H1 (cell line): ENCODE measurements around the gene RPAP3. TPM values are rescaled to one million over a fixed set of nuclear protein-coding genes. Genes with fewer than 3 reads are reported as not detected.

Experiments
- CTCF ChIA-PET: fragments of 300-600 bp; sonication (Branson Sonifier 250); formaldehyde crosslinking; loops from one replicate; lab custom pipeline; 2021; ENCODE audit not compliant: partially characterized antibody; lab: Charles Lee
- POLR2A ChIA-PET: fragments of 300-600 bp; sonication (Branson Sonifier 250); formaldehyde crosslinking; loops from one replicate; lab custom pipeline; 2021; ENCODE audit warnings: inconsistent platforms; ENCODE audit not compliant: partially characterized antibody; lab: Charles Lee
- DNase-seq, 2 experiments: peaks; one replicate each; pipeline versions ENCODE4 v3.0.0 to v3.0.0-alpha.2; 2010 to 2022; ENCODE audit warnings: low spot score in 2 of 2, low read depth in 1 of 2, mixed read lengths in 1 of 2
- FAIRE-seq: peaks from 2 replicates; lab custom pipeline; 2011; peaks lifted over from hg19 to GRCh38; lab: Jason Lieb, UNC
- H2AFZ ChIP-seq: 2 replicates; pipeline ENCODE4 v1.8.1; 2012; ENCODE audit warnings: low read length, inconsistent platforms
- H2AK5ac ChIP-seq: 2 replicates; pipeline ENCODE4 v1.6.1; 2013; ENCODE audit warnings: low read depth, low read length
- H2BK120ac ChIP-seq: replicated peaks from 2 replicates; pipeline ENCODE3; 2013; ENCODE audit warnings: low read depth, low read length, inconsistent platforms
- H2BK12ac ChIP-seq: 2 replicates; pipeline ENCODE4 v1.6.1; 2013; ENCODE audit warnings: low read depth, low read length
- H2BK15ac ChIP-seq: 2 replicates; pipeline ENCODE4 v1.6.1; 2013; ENCODE audit warnings: low read length
- H2BK20ac ChIP-seq: 2 replicates; pipeline ENCODE4 v1.6.1; 2013; ENCODE audit warnings: low read length
- H2BK5ac ChIP-seq: 2 replicates; pipeline ENCODE4 v1.6.1; 2013; ENCODE audit warnings: low read depth, low read length
- H3K14ac ChIP-seq: 2 replicates; pipeline ENCODE4 v1.6.1; 2013; ENCODE audit warnings: inconsistent platforms; ENCODE audit not compliant: insufficient read length
- H3K18ac ChIP-seq: 2 replicates; pipeline ENCODE4 v1.6.1; 2013; ENCODE audit warnings: low read length; ENCODE audit errors: extremely low read depth
- H3K23ac ChIP-seq: 2 replicates; pipeline ENCODE4 v1.6.1; 2013; ENCODE audit warnings: inconsistent platforms; ENCODE audit not compliant: insufficient read length
- H3K23me2 ChIP-seq: 2 replicates; pipeline ENCODE4 v1.6.1; 2013; ENCODE audit warnings: low read depth, low read length
- H3K27ac ChIP-seq: 2 replicates; pipeline ENCODE4 v1.6.1; 2011; ENCODE audit warnings: low read depth, low read length, inconsistent platforms
- H3K27me3 ChIP-seq, 4 experiments: replicated peaks in 1 of 4; 1 replicate in 1 of 4; 2 replicates in 3 of 4; pipeline versions ENCODE4 v1.6.1 to v1.8.1; 2011 to 2013; ENCODE audit warnings: low read length in 3 of 4, mild to moderate bottlenecking in 3 of 4, inconsistent platforms in 2 of 4, mixed read lengths in 2 of 4, moderate library complexity in 1 of 4; ENCODE audit not compliant: control insufficient read depth in 3 of 4, insufficient read depth in 3 of 4; ENCODE audit errors: extremely low read depth in 1 of 4
- H3K36me3 ChIP-seq, 4 experiments: 2 replicates each; pipeline versions ENCODE4 v1.6.1 to v1.8.1; 2011 to 2013; ENCODE audit warnings: mild to moderate bottlenecking in 4 of 4, low read length in 3 of 4, moderate library complexity in 2 of 4, control low read depth in 1 of 4, inconsistent platforms in 1 of 4; ENCODE audit not compliant: insufficient read depth in 4 of 4, control insufficient read depth in 2 of 4
- H3K4ac ChIP-seq: replicated peaks from 2 replicates; pipeline ENCODE3; 2013; ENCODE audit warnings: low read length, low read depth, mixed read lengths, inconsistent platforms; ENCODE audit not compliant: insufficient read length
- H3K4me1 ChIP-seq, 4 experiments: replicated peaks in 1 of 4; 1 replicate in 1 of 4; 2 replicates in 3 of 4; pipeline versions ENCODE4 v1.6.1 to v1.8.1; 2011 to 2013; ENCODE audit warnings: low read length in 3 of 4, inconsistent platforms in 2 of 4, mixed read lengths in 1 of 4; ENCODE audit not compliant: insufficient read depth in 4 of 4, control insufficient read depth in 3 of 4
- H3K4me2 ChIP-seq, 2 experiments: 2 replicates each; pipeline versions ENCODE4 v1.6.1 to v1.8.1; 2011 to 2013; ENCODE audit warnings: low read depth in 2 of 2, low read length in 2 of 2, control low read depth in 1 of 2, inconsistent platforms in 1 of 2, mild to moderate bottlenecking in 1 of 2; ENCODE audit not compliant: insufficient read depth in 1 of 2
- H3K4me3 ChIP-seq, 4 experiments: fragments of 200-600, 300-600 bp in 1 of 4; sonication (generic), shearing (Covaris generic), sonication (Bioruptor Twin) in 1 of 4; 2 replicates each; pipeline versions ENCODE4 v1.5.1 to v1.8.1; 2011 to 2016; ENCODE audit warnings: low read length in 4 of 4, low read depth in 3 of 4, control low read depth in 2 of 4, inconsistent platforms in 2 of 4, mild to moderate bottlenecking in 2 of 4, mixed read lengths in 1 of 4, moderate library complexity in 1 of 4; ENCODE audit not compliant: insufficient read depth in 2 of 4; ENCODE audit errors: extremely low read depth in 1 of 4
- H3K56ac ChIP-seq: replicated peaks from 2 replicates; pipeline ENCODE3; 2013; ENCODE audit warnings: low read depth, mild to moderate bottlenecking, mixed read lengths, low read length, inconsistent platforms; ENCODE audit not compliant: insufficient read length
- H3K79me1 ChIP-seq: 2 replicates; pipeline ENCODE4 v1.6.1; 2013; ENCODE audit warnings: low read depth, low read length, control low read depth
- H3K79me2 ChIP-seq, 2 experiments: 2 replicates each; pipeline versions ENCODE4 v1.6.1 to v1.8.1; 2012 to 2013; ENCODE audit warnings: low read length in 2 of 2, mild to moderate bottlenecking in 2 of 2, inconsistent platforms in 1 of 2; ENCODE audit not compliant: insufficient read depth in 2 of 2, control insufficient read depth in 1 of 2
- H3K9ac ChIP-seq, 4 experiments: replicated peaks in 1 of 4; 1 replicate in 1 of 4; 2 replicates in 3 of 4; pipeline versions ENCODE4 v1.6.1 to v1.8.1; 2011 to 2013; ENCODE audit warnings: low read depth in 3 of 4, low read length in 3 of 4, control low read depth in 2 of 4, mild to moderate bottlenecking in 2 of 4, moderate library complexity in 2 of 4, inconsistent platforms in 1 of 4; ENCODE audit errors: extremely low read depth in 1 of 4
- H3K9me3 ChIP-seq, 2 experiments: 2 replicates each; pipeline versions ENCODE4 v1.6.1 to v1.8.1; 2012 to 2013; ENCODE audit warnings: mild to moderate bottlenecking in 2 of 2, moderate library complexity in 2 of 2, control low read depth in 1 of 2, inconsistent platforms in 1 of 2, low read depth in 1 of 2, low read length in 1 of 2, mixed read lengths in 1 of 2; ENCODE audit not compliant: insufficient read depth in 2 of 2
- H4K20me1 ChIP-seq, 2 experiments: replicated peaks in 1 of 2; 2 replicates each; pipeline versions ENCODE3 to v1.8.1; 2011 to 2013; ENCODE audit warnings: inconsistent platforms in 2 of 2, low read length in 2 of 2, mild to moderate bottlenecking in 1 of 2; ENCODE audit not compliant: insufficient read depth in 2 of 2, control insufficient read depth in 1 of 2
- H4K5ac ChIP-seq: 2 replicates; pipeline ENCODE4 v1.6.1; 2013; ENCODE audit warnings: low read length, low read depth, mixed read lengths, inconsistent platforms; ENCODE audit not compliant: insufficient read length
- H4K8ac ChIP-seq: 2 replicates; pipeline ENCODE4 v1.8.0; 2013; ENCODE audit warnings: mild to moderate bottlenecking, moderate library complexity, low read length, inconsistent platforms; ENCODE audit not compliant: insufficient read depth; ENCODE audit errors: extremely low read depth
- H4K91ac ChIP-seq: replicated peaks from 2 replicates; pipeline ENCODE3; 2013; ENCODE audit warnings: low read length, mixed read lengths, inconsistent platforms; ENCODE audit not compliant: insufficient read length
- NRF1 ChIP-seq: IDR thresholded peaks from 2 replicates; pipeline ENCODE4 v1.6.1; 2011; ENCODE audit warnings: mild to moderate bottlenecking, low read depth, low read length, improper control_type of control experiment
- PHF8 ChIP-seq: fragments of 200-600 bp; sonication (generic); conservative IDR thresholded peaks from 2 replicates; pipeline ENCODE4 v1.7.1; 2012; ENCODE audit warnings: low read depth, mild to moderate bottlenecking, inconsistent platforms, low read length, moderate library complexity
- WGBS, 2 experiments: shearing (Covaris generic) in 1 of 2; methylation state at CpG; one replicate each; pipeline versions ENCODE4 v1.1.6 to v1.1.7; 2013 to 2015; ENCODE audit warnings: low lambda C conversion rate in 2 of 2, mixed read lengths in 2 of 2, inconsistent platforms in 1 of 2, low coverage in 1 of 2, missing lambda C conversion rate in 1 of 2; ENCODE audit not compliant: insufficient replicate concordance in 2 of 2, insufficient coverage in 1 of 2, insufficient read length in 1 of 2; ENCODE audit errors: extremely low coverage in 1 of 2, missing lambda C conversion rate in 1 of 2; 5-methylcytosine and 5-hydroxymethylcytosine counted together
- polyA plus RNA-seq, 7 experiments: library from polyadenylated mRNA; depleted of rRNA in 3 of 7; stranded (reverse) in 5 of 7; unstranded in 2 of 7; fragments of >200 nt in 5 of 7; fragments of 200-250 nt in 2 of 7; gene quantifications; 1 replicate in 5 of 7; 2 replicates in 1 of 7; 4 replicates in 1 of 7; pipeline versions ENCODE4 v1.2.1 to v1.2.3, GENCODE V29; 2011 to 2013; ENCODE audit warnings: missing spikeins in 2 of 7, mixed read lengths in 2 of 7
- total RNA-seq: library from RNA; stranded (reverse); fragmentation: NEBNext Ultra II Directional; extraction: Animal tissue kit (Norgen Biotek cat#: 25700); gene quantifications from 2 replicates; pipeline ENCODE4 v1.2.1, GENCODE V29; 2021

RPAP3 gene
- total and polyA plus RNA-seq, 2 of the 8 experiments (the other 6 are each of a cell fraction or from before 2014, with no cell fraction given) = 6.4 to 60.5 TPM

- Histone ChIP-seq H4K20me1 (peaks cover 0 to 2% of the 10 kb centered on the region in 2 experiments), H2BK12ac (no peak overlapping the region), H4K91ac (no peak overlapping the region), H4K5ac (no peak overlapping the region), H3K9me3 (no peaks in the 10 kb centered on the region), H3K18ac (no peak overlapping the region), H3K27me3 (no peaks in the 10 kb centered on the region), H3K4ac (no peak overlapping the region), H2BK5ac (no peak overlapping the region), H2BK120ac (no peak overlapping the region), H3K79me1 (peaks cover 8% of the 10 kb centered on the region; the same call in 1 of the 2 replicates), H3K36me3 (peaks cover 0 to 39% (median 5%) of the 10 kb centered on the region in 4 experiments; a peak in 5 of 8 replicates), H3K14ac (no peak overlapping the region), H3K23me2 (no peaks in the 10 kb centered on the region), H2BK15ac (no peak overlapping the region), H2AFZ (no peak overlapping the region), H3K23ac (no peak overlapping the region), H3K4me1 (no peaks in the 10 kb centered on the region), H3K9ac (no peak overlapping the region), H4K8ac (no peak overlapping the region), H3K79me2 (peaks cover 0 to 21% of the 10 kb centered on the region in 2 experiments; a peak in 3 of 4 replicates), H3K4me2 (no peak overlapping the region), H3K4me3 (no peak overlapping the region), H3K56ac (no peak overlapping the region), H2AK5ac (no peak overlapping the region), H2BK20ac (no peak overlapping the region), H3K27ac (no peak overlapping the region)
- 96% methylated on average over 2 of the region's 2 CpGs; no CpG with 5 or more reads in 1 of the 2 experiments for WGBS, 2 experiments
- DNase-seq (no peak), FAIRE-seq (no peak)
- ChIA-PET POLR2A (no interaction called here), CTCF (interaction anchor here (64.6 kb wide), 1 partner anchor 79 kb away, joined by 2442 read pairs; the partner anchor contains the start of gene SLC48A1)
- TF ChIP-seq NRF1 = no peak
- TF ChIP-seq PHF8 = no peak
These were observed 5.6 kb downstream of the RPAP3 start for GRCh38 chr12:47700263-47700662.
